ENCODE measurements around the gene MVD. TPM values are rescaled to one million over a fixed set of nuclear protein-coding genes. Genes with fewer than 3 reads are reported as not detected.

The MVD gene
- total RNA-seq, 1 donor from 2014 or later: 123 TPM

DNA sequence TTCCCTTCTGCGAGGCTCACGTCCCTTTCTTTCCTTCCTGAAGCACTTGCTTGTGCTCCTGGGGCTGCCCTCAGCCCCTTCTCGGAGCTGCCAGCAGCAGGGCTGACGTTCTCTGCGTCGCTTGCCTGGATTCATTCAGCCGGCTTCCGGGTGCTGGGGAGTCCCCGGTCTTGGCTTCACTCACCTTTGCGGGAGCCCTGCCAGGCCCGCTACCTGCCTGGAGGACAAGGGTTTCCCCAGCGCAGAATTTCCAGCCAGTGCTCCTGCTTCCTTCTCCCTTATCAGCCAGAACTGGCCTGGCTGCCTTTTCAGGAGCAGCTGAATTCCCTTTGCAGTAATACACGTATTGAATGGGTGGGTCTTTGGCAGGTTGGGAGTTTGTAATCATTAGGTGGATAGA, 46.6 kb downstream of the MVD start:
- TF ChIP-seq, protein P1, sequence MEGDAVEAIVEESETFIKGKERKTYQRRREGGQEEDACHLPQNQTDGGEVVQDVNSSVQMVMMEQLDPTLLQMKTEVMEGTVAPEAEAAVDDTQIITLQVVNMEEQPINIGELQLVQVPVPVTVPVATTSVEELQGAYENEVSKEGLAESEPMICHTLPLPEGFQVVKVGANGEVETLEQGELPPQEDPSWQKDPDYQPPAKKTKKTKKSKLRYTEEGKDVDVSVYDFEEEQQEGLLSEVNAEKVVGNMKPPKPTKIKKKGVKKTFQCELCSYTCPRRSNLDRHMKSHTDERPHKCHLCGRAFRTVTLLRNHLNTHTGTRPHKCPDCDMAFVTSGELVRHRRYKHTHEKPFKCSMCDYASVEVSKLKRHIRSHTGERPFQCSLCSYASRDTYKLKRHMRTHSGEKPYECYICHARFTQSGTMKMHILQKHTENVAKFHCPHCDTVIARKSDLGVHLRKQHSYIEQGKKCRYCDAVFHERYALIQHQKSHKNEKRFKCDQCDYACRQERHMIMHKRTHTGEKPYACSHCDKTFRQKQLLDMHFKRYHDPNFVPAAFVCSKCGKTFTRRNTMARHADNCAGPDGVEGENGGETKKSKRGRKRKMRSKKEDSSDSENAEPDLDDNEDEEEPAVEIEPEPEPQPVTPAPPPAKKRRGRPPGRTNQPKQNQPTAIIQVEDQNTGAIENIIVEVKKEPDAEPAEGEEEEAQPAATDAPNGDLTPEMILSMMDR (IDR thresholded peaks at IDR 0.05; ENCODE audit: unreplicated experiment): no peak
- Mint-ChIP-seq H3K27ac (ENCODE audit: unreplicated experiment) (peak overlapping the region; percentile 36), H3K36me3 (ENCODE audit: low read depth, unreplicated experiment) (peaks cover 23% of the 10 kb centered on the region), H3K4me1 (ENCODE audit: unreplicated experiment) (peaks cover 21% of the 10 kb centered on the region), H3K4me3 (ENCODE audit: unreplicated experiment) (no peak overlapping the region), H3K9me3 (ENCODE audit: unreplicated experiment) (no peaks in the 10 kb centered on the region), H3K27me3 (ENCODE audit: unreplicated experiment) (peaks cover 15% of the 10 kb centered on the region)
- no peak for DNase-seq (ENCODE audit: low spot score)

DNA sequence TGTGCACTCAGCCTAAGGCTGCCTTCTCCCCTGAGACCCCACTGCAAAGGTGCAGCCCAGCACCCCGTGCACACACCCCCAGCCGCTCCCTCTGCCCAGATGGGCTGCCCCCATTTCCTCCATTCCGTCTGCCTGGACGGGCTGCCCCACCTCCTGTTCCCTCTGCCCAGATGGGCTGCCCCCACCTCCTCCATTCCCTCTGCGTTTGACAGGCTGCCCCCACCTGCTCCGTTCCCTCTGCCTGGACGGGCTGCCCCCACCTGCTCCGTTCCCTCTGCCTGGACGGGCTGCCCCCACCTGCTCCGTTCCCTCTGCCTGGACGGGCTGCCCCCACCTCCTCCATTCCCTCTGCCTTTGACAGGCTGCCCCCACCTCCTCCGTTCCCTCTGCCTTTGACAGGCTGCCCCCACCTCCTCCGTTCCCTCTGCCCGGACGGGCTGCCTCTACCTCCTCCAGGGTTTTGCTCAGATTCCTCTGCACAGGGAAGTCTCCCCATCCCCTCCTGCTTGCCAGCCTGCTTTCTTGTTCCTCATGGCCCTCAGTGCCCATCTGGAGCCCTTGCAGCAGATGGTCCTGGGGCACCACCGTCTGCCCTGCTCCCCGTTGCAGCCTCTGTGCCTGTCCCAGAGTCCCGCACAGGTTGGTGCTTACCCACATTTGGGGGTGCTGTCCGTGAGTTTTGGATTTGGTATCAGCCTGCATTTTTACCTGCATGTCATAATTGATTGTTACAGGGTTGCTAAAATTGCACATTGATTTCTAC, 47.9 kb downstream of the MVD start:
- peaks cover 28% of the 10 kb centered on the region for H3K4me1 Mint-ChIP-seq (ENCODE audit: unreplicated experiment)
- peak overlapping the region; percentile 78 for H3K4me3 Mint-ChIP-seq (ENCODE audit: unreplicated experiment)
- H3K27ac Mint-ChIP-seq (ENCODE audit: unreplicated experiment): no peak overlapping the region
- DNase-seq (ENCODE audit: low spot score): no peak
- TF ChIP-seq, protein P1 (IDR thresholded peaks at IDR 0.05; ENCODE audit: unreplicated experiment): no peak
- H3K36me3 Mint-ChIP-seq (ENCODE audit: low read depth, unreplicated experiment): peaks cover 32% of the 10 kb centered on the region
- peaks cover 15% of the 10 kb centered on the region for H3K27me3 Mint-ChIP-seq (ENCODE audit: unreplicated experiment)
- no peaks in the 10 kb centered on the region for H3K9me3 Mint-ChIP-seq (ENCODE audit: unreplicated experiment)

DNA sequence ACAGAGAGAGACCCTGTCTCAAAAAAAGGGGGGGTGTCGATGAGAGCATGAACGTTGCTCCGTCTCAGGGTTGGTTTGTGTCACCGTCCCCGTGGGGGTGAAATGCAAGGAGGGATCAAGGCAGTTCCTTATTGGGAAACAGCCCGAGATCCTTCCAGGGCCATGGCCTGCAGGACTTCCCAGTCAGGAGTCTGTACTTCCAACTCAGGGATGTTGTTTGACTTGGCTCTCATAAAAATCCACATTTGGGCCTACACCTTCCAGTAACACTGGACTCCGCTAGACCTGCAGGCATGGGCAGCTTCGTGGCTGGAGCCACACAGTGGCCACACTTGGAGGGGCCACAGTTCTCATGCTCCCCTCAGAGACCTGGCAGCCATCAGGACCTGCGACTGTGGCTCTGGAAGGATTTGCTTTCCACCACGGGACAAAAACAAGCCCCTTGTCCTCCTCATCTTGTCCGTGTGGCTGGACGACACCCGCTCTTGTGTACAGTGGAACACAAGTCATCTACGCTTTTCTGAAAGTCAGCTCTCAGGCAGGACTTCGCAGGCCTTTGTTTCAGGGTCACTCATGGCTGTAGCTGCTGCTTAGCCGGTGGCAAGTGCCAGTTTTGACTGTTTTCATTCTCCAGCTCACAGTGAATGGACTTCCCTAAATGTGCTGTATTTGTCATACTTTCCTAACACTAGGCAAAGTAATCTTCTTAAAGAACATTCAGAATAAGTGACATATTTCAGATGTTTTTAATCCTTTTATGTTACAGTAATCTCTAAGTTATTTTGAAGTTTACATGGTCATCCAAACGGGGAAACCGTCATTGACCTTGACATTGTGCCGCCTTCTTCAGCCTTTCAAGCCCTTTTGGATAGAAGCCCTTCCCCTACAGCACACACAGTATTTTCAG, 48.7 kb downstream of the MVD start:
- H3K27me3 Mint-ChIP-seq (ENCODE audit: unreplicated experiment): peaks cover 13% of the 10 kb centered on the region
- DNase-seq (ENCODE audit: low spot score): no peak
- H3K36me3 Mint-ChIP-seq (ENCODE audit: low read depth, unreplicated experiment): peaks cover 35% of the 10 kb centered on the region
- TF ChIP-seq, protein P1 (IDR thresholded peaks at IDR 0.05; ENCODE audit: unreplicated experiment): no peak
- H3K27ac Mint-ChIP-seq (ENCODE audit: unreplicated experiment): no peak overlapping the region
- no peak overlapping the region for H3K4me3 Mint-ChIP-seq (ENCODE audit: unreplicated experiment)
- peaks cover 28% of the 10 kb centered on the region for H3K4me1 Mint-ChIP-seq (ENCODE audit: unreplicated experiment)
- no peaks in the 10 kb centered on the region for H3K9me3 Mint-ChIP-seq (ENCODE audit: unreplicated experiment)

DNA sequence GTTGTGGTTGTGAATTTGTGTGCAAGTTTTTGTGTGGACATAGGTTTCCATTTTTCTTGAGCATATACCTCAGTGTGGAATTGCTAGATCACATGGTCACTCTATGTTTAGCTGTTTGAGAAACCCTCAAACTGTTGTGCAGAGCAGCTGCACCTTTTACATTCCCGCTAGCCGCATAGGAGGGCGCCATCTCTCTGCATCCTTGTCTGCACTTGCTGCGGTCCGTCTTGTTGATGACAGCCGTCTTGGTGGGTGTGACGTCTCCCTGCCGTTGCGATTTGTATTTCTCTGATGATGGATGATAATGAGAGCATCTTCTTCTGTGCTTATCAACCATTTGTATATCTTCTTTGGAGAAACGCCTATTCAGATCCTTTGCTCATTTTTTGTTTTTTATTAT, 49.6 kb downstream of the MVD start:
- H3K4me1 Mint-ChIP-seq (ENCODE audit: unreplicated experiment): peaks cover 28% of the 10 kb centered on the region
- H3K27me3 Mint-ChIP-seq (ENCODE audit: unreplicated experiment): peaks cover 11% of the 10 kb centered on the region
- H3K36me3 Mint-ChIP-seq (ENCODE audit: low read depth, unreplicated experiment): peaks cover 38% of the 10 kb centered on the region
- peak overlapping the region; percentile 44 for H3K27ac Mint-ChIP-seq (ENCODE audit: unreplicated experiment)
- DNase-seq (ENCODE audit: low spot score): no peak
- TF ChIP-seq, protein P1 (IDR thresholded peaks at IDR 0.05; ENCODE audit: unreplicated experiment): no peak
- peak overlapping the region; percentile 66 for H3K4me3 Mint-ChIP-seq (ENCODE audit: unreplicated experiment)
- H3K9me3 Mint-ChIP-seq (ENCODE audit: unreplicated experiment): no peaks in the 10 kb centered on the region
